Measurements from ENCODE around the gene RNF208.
A peak's percentile ranks its signal among the peaks of the same experiment; 100 is the strongest.
"Not testable (repeated sequence)": the region's sequence is repeated elsewhere in the genome, so short reads cannot be mapped to it uniquely, and the experiment has no call there.

The RNF208 gene

GRCh38 chr9:137222190-137223077 lies at the start of gene RNF208:
RNF208 (minus strand) TSS chr9:137222240; CDS start chr9:137221212, 1,028 bp downstream.
- DNase-seq = no peak

GRCh38 chr9:137271696-137272076 lies 49.6 kb upstream of the RNF208 start:
- DNase-seq = no peak

GRCh38 chr9:137270929-137271695 lies 49.1 kb upstream of the RNF208 start:
- no peak for DNase-seq

- DNase-seq = no peak
Observed at GRCh38 chr9:137269231-137269772, 47.3 kb upstream of the RNF208 start.

GRCh38 chr9:137268538-137269201 lies 46.6 kb upstream of the RNF208 start:
- DNase-seq = no peak

GRCh38 chr9:137267933-137268355 lies 45.9 kb upstream of the RNF208 start:
- DNase-seq = no peak

- DNase-seq = no peak
Observed at GRCh38 chr9:137266585-137267453, 44.8 kb upstream of the RNF208 start.

- DNase-seq = no peak
Observed at GRCh38 chr9:137266162-137266527, 44.1 kb upstream of the RNF208 start.

GRCh38 chr9:137265496-137266161 lies 43.6 kb upstream of the RNF208 start:
- no peak for DNase-seq

- no peak for DNase-seq
Observed at GRCh38 chr9:137264067-137264466, 42.0 kb upstream of the RNF208 start.

GRCh38 chr9:137263506-137263905 lies 41.5 kb upstream of the RNF208 start:
- no peak for DNase-seq

- no peak for DNase-seq
Observed at GRCh38 chr9:137262909-137263285, 40.9 kb upstream of the RNF208 start.

- not testable (repeated sequence) for DNase-seq
Observed at GRCh38 chr9:137262173-137262908, 40.3 kb upstream of the RNF208 start.

GRCh38 chr9:137256856-137257255 lies 34.8 kb upstream of the RNF208 start:
- DNase-seq = no peak

- DNase-seq = no peak
Observed at GRCh38 chr9:137256362-137256761, 34.3 kb upstream of the RNF208 start.

GRCh38 chr9:137255448-137256114 lies 33.5 kb upstream of the RNF208 start:
- DNase-seq = no peak

GRCh38 chr9:137254624-137255447 lies 32.8 kb upstream of the RNF208 start, which contains the start of gene NELFB:
NELFB (plus strand) TSS chr9:137255327.
- peak; percentile 45 for DNase-seq

- no peak for DNase-seq
Observed at GRCh38 chr9:137253717-137254623, 31.9 kb upstream of the RNF208 start.

Measured in NCI-H526 treated with DMSO at 0.1 percent for 48 hours (cell line).